GM12878 (cell line): Measurements from ENCODE around the gene GABRB3. TPM values are rescaled to one million over a fixed set of nuclear protein-coding genes. Genes with fewer than 3 reads are reported as not detected.

Source experiments
- ATAC-seq: fragments of 200-7000 bp; cut with Tn5 transposase; 3 replicates; pipeline ENCODE4 v1.9.1; 2020; ENCODE audit warnings: mild to moderate bottlenecking, moderate library complexity
- BruUV-seq: library from RNA; stranded (reverse); fragments of 400-500 nt; replicated peaks from 2 replicates; lab custom pipeline; 2021; lab: Mats Ljungman, UMichigan
- CTCF ChIA-PET: fragments of 300-600 bp; sonication (Branson Sonifier 250); formaldehyde crosslinking; extraction: SDS; loops from one replicate; lab custom pipeline; 2021; ENCODE audit warnings: inconsistent platforms; lab: Yijun Ruan, JAX
- POLR2A ChIA-PET: fragments of 350-600 bp; formaldehyde crosslinking; extraction: SDS; loops from one replicate; lab custom pipeline; 2021; ENCODE audit warnings: inconsistent platforms; lab: Charles Lee
- RAD21 ChIA-PET: fragments of 300-600 bp; sonication (Branson Sonifier 250); formaldehyde crosslinking; loops from one replicate; lab custom pipeline; 2023; ENCODE audit warnings: antibody characterized with exemption; ENCODE audit not compliant: unreplicated experiment; lab: Charles Lee
- SMC1A ChIA-PET: fragments of 300-600 bp; sonication (Branson Sonifier 250); formaldehyde crosslinking; loops from one replicate; lab custom pipeline; 2023; ENCODE audit not compliant: unreplicated experiment, uncharacterized antibody; lab: Charles Lee
- DNase-seq: peaks from one replicate; pipeline ENCODE4 v3.0.0-alpha.2; 2011; ENCODE audit warnings: low read depth, low spot score
- FAIRE-seq: peaks from 3 replicates; lab custom pipeline; 2011; peaks lifted over from hg19 to GRCh38; lab: Jason Lieb, UNC
- H2AFZ ChIP-seq: 2 replicates; pipeline ENCODE4 v1.6.0; 2011; ENCODE audit warnings: low read depth, low read length, control low read depth; ENCODE audit not compliant: control insufficient read depth
- H3K27ac ChIP-seq: 2 replicates; pipeline ENCODE4 v1.5.1; 2011; ENCODE audit warnings: control low read depth; ENCODE audit not compliant: control insufficient read depth, insufficient read depth
- H3K27me3 ChIP-seq, 2 experiments: replicated peaks in 1 of 2; 2 replicates each; pipeline versions ENCODE4 v1.6.0 to v1.6.1; 2011; ENCODE audit warnings: low read length in 1 of 2; ENCODE audit not compliant: control insufficient read depth in 2 of 2, insufficient read depth in 2 of 2
- H3K36me3 ChIP-seq, 2 experiments: 2 replicates each; pipeline ENCODE4 v1.5.1; 2011; ENCODE audit warnings: low read length in 1 of 2; ENCODE audit not compliant: control insufficient read depth in 2 of 2, insufficient read depth in 2 of 2
- H3K4me1 ChIP-seq: 2 replicates; pipeline ENCODE4 v1.6.1; 2011; ENCODE audit warnings: mild to moderate bottlenecking, low read length, moderate library complexity, mixed read lengths; ENCODE audit not compliant: control insufficient read depth, insufficient read depth
- H3K4me2 ChIP-seq: 2 replicates; pipeline ENCODE4 v1.6.0; 2011; ENCODE audit warnings: control low read depth; ENCODE audit not compliant: control insufficient read depth, insufficient read depth
- H3K4me3 ChIP-seq: fragments of 200-600 bp; sonication (generic); 2 replicates; pipeline ENCODE4 v1.5.1; 2016
- H3K79me2 ChIP-seq: 2 replicates; pipeline ENCODE4 v1.6.0; 2011; ENCODE audit warnings: low read length; ENCODE audit not compliant: control insufficient read depth, insufficient read depth
- H3K9ac ChIP-seq: 2 replicates; pipeline ENCODE4 v1.8.0; 2011; ENCODE audit warnings: low read length, control low read depth, mixed read lengths; ENCODE audit not compliant: control insufficient read depth, insufficient read depth
- H3K9me3 ChIP-seq: replicated peaks from 3 replicates; pipeline ENCODE4 v1.5.1; 2011; ENCODE audit warnings: mild to moderate bottlenecking, low read length; ENCODE audit not compliant: control insufficient read depth, insufficient read depth
- H4K20me1 ChIP-seq: 2 replicates; pipeline ENCODE4 v1.6.0; 2011; ENCODE audit not compliant: control insufficient read depth, insufficient read depth
- BMI1 ChIP-seq: fragments of 450-650 bp; IDR thresholded peaks from 2 replicates; pipeline ENCODE4 v1.6.1; 2016; ENCODE audit warnings: mild to moderate bottlenecking, moderate library complexity, borderline replicate concordance
- MXI1 ChIP-seq: fragments of 150-350 bp; IDR thresholded peaks from 2 replicates; pipeline ENCODE4 v1.6.1; 2011; ENCODE audit warnings: low read depth, mild to moderate bottlenecking, inconsistent platforms, low read length, improper control_type of control experiment
- RB1 ChIP-seq: fragments of 450-650 bp; formaldehyde crosslinking; IDR thresholded peaks from 2 replicates; pipeline ENCODE4 v1.6.1; 2017; ENCODE audit warnings: mild to moderate bottlenecking, borderline replicate concordance
- RELA ChIP-seq: fragments of 450-650 bp; IDR thresholded peaks from 2 replicates; pipeline ENCODE4 v1.8.0; 2014; ENCODE audit warnings: borderline replicate concordance; ENCODE audit not compliant: partially characterized antibody
- RUNX3 ChIP-seq: IDR thresholded peaks from 2 replicates; pipeline ENCODE4 v1.6.1; 2012; ENCODE audit warnings: low read length, inconsistent platforms
- SMAD1 ChIP-seq: fragments of 450-650 bp; IDR thresholded peaks from 2 replicates; pipeline ENCODE4 v1.6.1; 2018; ENCODE audit warnings: mild to moderate bottlenecking, low read depth; ENCODE audit not compliant: partially characterized antibody
- SPI1 ChIP-seq: IDR thresholded peaks from 2 replicates; pipeline ENCODE4 v1.6.1; 2011; ENCODE audit warnings: low read depth, mild to moderate bottlenecking, low read length, moderate library complexity, borderline replicate concordance; ENCODE audit not compliant: insufficient read depth
- TCF3 ChIP-seq: IDR thresholded peaks from 2 replicates; pipeline ENCODE4 v1.6.1; 2012; ENCODE audit warnings: low read depth, mild to moderate bottlenecking, low read length, borderline replicate concordance; ENCODE audit not compliant: insufficient read depth
- ZNF592 ChIP-seq: fragments of 450-650 bp; IDR thresholded peaks from 2 replicates; pipeline ENCODE4 v1.6.1; 2017; ENCODE audit warnings: mild to moderate bottlenecking, moderate library complexity
- WGBS: methylation state at CpG from one replicate; pipeline ENCODE4 v1.1.6; 2016; ENCODE audit warnings: low lambda C conversion rate; ENCODE audit not compliant: insufficient replicate concordance, insufficient coverage; ENCODE audit errors: missing lambda C conversion rate; 5-methylcytosine and 5-hydroxymethylcytosine counted together
- in situ Hi-C: fragments of 300-500 bp; cut with MboI; formaldehyde crosslinking; loops from 9 replicates; pipeline ENCODE4 v1.14.3; 2018; ENCODE audit warnings: mixed read lengths
- intact Hi-C: fragments of 100-400 bp; cut with micrococcal nuclease; formaldehyde crosslinking; loops from one replicate; pipeline ENCODE4 v1.14.2; 2022; ENCODE audit not compliant: unreplicated experiment
- polyA plus RNA-seq, 11 experiments: library from polyadenylated mRNA; depleted of rRNA in 4 of 11; unstranded in 6 of 11; stranded (reverse) in 5 of 11; fragments of >200 nt; fragmentation: Nextera tagmentation in 4 of 11; fragmentation: Illumina TruSeq in 1 of 11; extraction: Ambion mirVana in 4 of 11; extraction: Trizol in 1 of 11; gene quantifications; 1 replicate in 1 of 11; 2 replicates in 10 of 11; pipeline versions ENCODE4 v1.2.1 to v1.2.3, GENCODE V29; 2011 to 2016; ENCODE audit warnings: inconsistent platforms in 2 of 11, missing spikeins in 2 of 11, low read depth in 1 of 11
- total RNA-seq, 4 experiments: library from RNA; depleted of rRNA in 3 of 4; stranded (reverse); fragments of >200 nt in 3 of 4; fragmentation: Illumina TruSeq in 1 of 4; extraction: Trizol in 1 of 4; gene quantifications; 2 replicates each; pipeline versions ENCODE4 v1.2.1 to v1.2.3, GENCODE V29; 2013 to 2021
- TF ChIP-seq, protein P1 (sequence below): fragments of 450-650 bp; IDR thresholded peaks from 2 replicates; pipeline ENCODE4 v1.6.1; 2016; ENCODE audit warnings: mild to moderate bottlenecking, moderate library complexity, borderline replicate concordance

The GABRB3 gene
- total and polyA plus RNA-seq, 10 of the 15 experiments (the other 5 are each of a cell fraction or from before 2014, with no cell fraction given), result 0.05 to 0.08 (median 0.05) TPM; not detected in 7

GRCh38 chr15:26690778-26691177 lies 82.1 kb downstream of the GABRB3 start:
- WGBS, result 25% methylated on average over 2 of the region's 2 CpGs
- DNase-seq (no peak), ATAC-seq (no peak), FAIRE-seq (no peak)
- Histone ChIP-seq H3K4me3 (no peak overlapping the region), H2AFZ (no peak overlapping the region), H3K4me2 (no peak overlapping the region), H3K9ac (no peak overlapping the region), H3K4me1 (no peaks in the 10 kb centered on the region), H3K27ac (no peak overlapping the region), H4K20me1 (no peaks in the 10 kb centered on the region), H3K36me3 (no peaks in the 10 kb centered on the region), H3K9me3 (no peaks in the 10 kb centered on the region; the same call in 2 of the 3 replicates), H3K27me3 (no peaks in the 10 kb centered on the region), H3K79me2 (no peaks in the 10 kb centered on the region)
- ChIA-PET POLR2A (no interaction called here), CTCF (no interaction called here), SMC1A (no interaction called here), RAD21 (no interaction called here)
- intact Hi-C loops, result no loop called here
- in situ Hi-C loops, result no loop called here
- TF ChIP-seq SMAD1, result no peak
- no peak for TF ChIP-seq TCF3
- no peak for TF ChIP-seq RELA
- TF ChIP-seq RB1, result no peak
- no peak for TF ChIP-seq SPI1
- TF ChIP-seq ZNF592, result no peak
- TF ChIP-seq BMI1, result no peak
- TF ChIP-seq RUNX3, result no peak
- TF ChIP-seq, protein P1, sequence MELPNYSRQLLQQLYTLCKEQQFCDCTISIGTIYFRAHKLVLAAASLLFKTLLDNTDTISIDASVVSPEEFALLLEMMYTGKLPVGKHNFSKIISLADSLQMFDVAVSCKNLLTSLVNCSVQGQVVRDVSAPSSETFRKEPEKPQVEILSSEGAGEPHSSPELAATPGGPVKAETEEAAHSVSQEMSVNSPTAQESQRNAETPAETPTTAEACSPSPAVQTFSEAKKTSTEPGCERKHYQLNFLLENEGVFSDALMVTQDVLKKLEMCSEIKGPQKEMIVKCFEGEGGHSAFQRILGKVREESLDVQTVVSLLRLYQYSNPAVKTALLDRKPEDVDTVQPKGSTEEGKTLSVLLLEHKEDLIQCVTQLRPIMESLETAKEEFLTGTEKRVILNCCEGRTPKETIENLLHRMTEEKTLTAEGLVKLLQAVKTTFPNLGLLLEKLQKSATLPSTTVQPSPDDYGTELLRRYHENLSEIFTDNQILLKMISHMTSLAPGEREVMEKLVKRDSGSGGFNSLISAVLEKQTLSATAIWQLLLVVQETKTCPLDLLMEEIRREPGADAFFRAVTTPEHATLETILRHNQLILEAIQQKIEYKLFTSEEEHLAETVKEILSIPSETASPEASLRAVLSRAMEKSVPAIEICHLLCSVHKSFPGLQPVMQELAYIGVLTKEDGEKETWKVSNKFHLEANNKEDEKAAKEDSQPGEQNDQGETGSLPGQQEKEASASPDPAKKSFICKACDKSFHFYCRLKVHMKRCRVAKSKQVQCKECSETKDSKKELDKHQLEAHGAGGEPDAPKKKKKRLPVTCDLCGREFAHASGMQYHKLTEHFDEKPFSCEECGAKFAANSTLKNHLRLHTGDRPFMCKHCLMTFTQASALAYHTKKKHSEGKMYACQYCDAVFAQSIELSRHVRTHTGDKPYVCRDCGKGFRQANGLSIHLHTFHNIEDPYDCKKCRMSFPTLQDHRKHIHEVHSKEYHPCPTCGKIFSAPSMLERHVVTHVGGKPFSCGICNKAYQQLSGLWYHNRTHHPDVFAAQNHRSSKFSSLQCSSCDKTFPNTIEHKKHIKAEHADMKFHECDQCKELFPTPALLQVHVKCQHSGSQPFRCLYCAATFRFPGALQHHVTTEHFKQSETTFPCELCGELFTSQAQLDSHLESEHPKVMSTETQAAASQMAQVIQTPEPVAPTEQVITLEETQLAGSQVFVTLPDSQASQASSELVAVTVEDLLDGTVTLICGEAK, result no peak
- TF ChIP-seq MXI1, result no peak
- BruUV-seq, result no TSS peak
